Activated CD8-positive, alpha-beta T cell treated with anti-CD3 and anti-CD28 coated beads for 36 hours (primary cell): ENCODE results near the gene CDC42. TPM values are rescaled to one million over a fixed set of nuclear protein-coding genes. Genes with fewer than 3 reads are reported as not detected.
A peak's percentile ranks its signal among the peaks of the same experiment; 100 is the strongest.

Experiments
- ATAC-seq: fragments of 200-7000 bp; cut with Tn5 transposase; one replicate; pipeline ENCODE4 v1.10.0; 2021; ENCODE audit warnings: mild to moderate bottlenecking, moderate library complexity
- CTCF ChIA-PET: fragments of 350-600 bp; sonication (Branson Sonifier 250); formaldehyde crosslinking; loops from one replicate; lab custom pipeline; 2021; ENCODE audit warnings: antibody characterized with exemption; lab: Charles Lee
- POLR2A ChIA-PET: fragments of 350-600 bp; sonication (Branson Sonifier 250); formaldehyde crosslinking; loops from one replicate; lab custom pipeline; 2021; ENCODE audit warnings: antibody characterized with exemption; lab: Charles Lee
- DNase-seq: peaks from one replicate; pipeline ENCODE4 v3.0.0-alpha.2; 2020
- H3K27ac Mint-ChIP-seq: one replicate; pipeline ENCODE4 v1.8.0; 2021; ENCODE audit warnings: mild to moderate bottlenecking, mixed read lengths
- H3K27me3 Mint-ChIP-seq: one replicate; pipeline ENCODE4 v1.8.0; 2021; ENCODE audit warnings: mixed read lengths
- H3K36me3 Mint-ChIP-seq: one replicate; pipeline ENCODE4 v1.8.0; 2021; ENCODE audit warnings: low read depth, mixed read lengths
- H3K4me1 Mint-ChIP-seq: one replicate; pipeline ENCODE4 v1.8.0; 2021; ENCODE audit warnings: low read depth, mixed read lengths
- H3K4me3 Mint-ChIP-seq: one replicate; pipeline ENCODE4 v1.8.0; 2021; ENCODE audit warnings: mild to moderate bottlenecking, moderate library complexity, mixed read lengths
- H3K9me3 Mint-ChIP-seq: one replicate; pipeline ENCODE4 v1.8.0; 2021; ENCODE audit warnings: mixed read lengths
- intact Hi-C: fragments of 100-400 bp; cut with micrococcal nuclease; formaldehyde crosslinking; loops from one replicate; pipeline ENCODE4 v1.10.0; 2022
- total RNA-seq, 2 experiments: library from RNA; stranded (reverse); gene quantifications; one replicate each; pipeline ENCODE4 v1.2.3, GENCODE V29; 2021
- TF ChIP-seq, protein P1 (sequence below): fragments of 200-600 bp; IDR thresholded peaks from one replicate; pipeline ENCODE4 v1.8.0; 2022; ENCODE audit warnings: antibody characterized with exemption, mild to moderate bottlenecking

The CDC42 gene
- total RNA-seq, 2 experiments from 2014 or later: 292 to 310 TPM

DNA sequence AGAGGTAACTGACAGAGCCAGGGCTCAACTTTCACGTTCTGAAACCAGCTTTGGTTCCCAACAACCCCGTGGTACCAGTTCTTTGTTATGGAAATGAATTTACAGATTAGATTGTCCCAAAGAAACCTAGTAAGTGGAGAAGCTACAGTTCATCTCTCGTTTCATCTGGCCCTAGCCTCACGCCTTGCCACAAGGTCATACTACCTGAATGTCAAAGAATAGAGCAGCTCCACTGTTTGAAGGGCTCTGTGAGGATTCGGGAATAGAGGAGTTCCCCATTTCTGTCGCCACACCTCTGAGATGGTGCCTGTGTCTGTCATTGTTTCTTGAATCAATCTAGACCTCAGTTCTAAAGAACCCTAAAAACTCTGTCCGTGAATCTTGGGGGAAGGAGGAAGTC is 15.0 kb upstream of the CDC42 start:
- H3K4me1 Mint-ChIP-seq: peaks cover 35% of the 10 kb centered on the region
- no peaks in the 10 kb centered on the region for H3K9me3 Mint-ChIP-seq
- ATAC-seq: no peak
- no peaks in the 10 kb centered on the region for H3K27me3 Mint-ChIP-seq
- intact Hi-C loops: no loop called here
- peaks cover under 1% of the 10 kb centered on the region for H3K36me3 Mint-ChIP-seq
- TF ChIP-seq, protein P1, sequence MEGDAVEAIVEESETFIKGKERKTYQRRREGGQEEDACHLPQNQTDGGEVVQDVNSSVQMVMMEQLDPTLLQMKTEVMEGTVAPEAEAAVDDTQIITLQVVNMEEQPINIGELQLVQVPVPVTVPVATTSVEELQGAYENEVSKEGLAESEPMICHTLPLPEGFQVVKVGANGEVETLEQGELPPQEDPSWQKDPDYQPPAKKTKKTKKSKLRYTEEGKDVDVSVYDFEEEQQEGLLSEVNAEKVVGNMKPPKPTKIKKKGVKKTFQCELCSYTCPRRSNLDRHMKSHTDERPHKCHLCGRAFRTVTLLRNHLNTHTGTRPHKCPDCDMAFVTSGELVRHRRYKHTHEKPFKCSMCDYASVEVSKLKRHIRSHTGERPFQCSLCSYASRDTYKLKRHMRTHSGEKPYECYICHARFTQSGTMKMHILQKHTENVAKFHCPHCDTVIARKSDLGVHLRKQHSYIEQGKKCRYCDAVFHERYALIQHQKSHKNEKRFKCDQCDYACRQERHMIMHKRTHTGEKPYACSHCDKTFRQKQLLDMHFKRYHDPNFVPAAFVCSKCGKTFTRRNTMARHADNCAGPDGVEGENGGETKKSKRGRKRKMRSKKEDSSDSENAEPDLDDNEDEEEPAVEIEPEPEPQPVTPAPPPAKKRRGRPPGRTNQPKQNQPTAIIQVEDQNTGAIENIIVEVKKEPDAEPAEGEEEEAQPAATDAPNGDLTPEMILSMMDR: no peak
- H3K27ac Mint-ChIP-seq: peak overlapping the region; percentile 87
- POLR2A ChIA-PET: interaction anchor here (1.7 to 10.2 kb wide), 2 partner anchors 10 to 15 kb away, joined by 9 to 128 read pairs; partner anchors contain the start of gene CDC42
- CTCF ChIA-PET: interaction anchor here (2.9 to 4.2 kb wide), 2 partner anchors 8 to 13 kb away, joined by 11 to 32 read pairs; no protein-coding TSS in a partner anchor
- no peak overlapping the region for H3K4me3 Mint-ChIP-seq
- no peak for DNase-seq

DNA sequence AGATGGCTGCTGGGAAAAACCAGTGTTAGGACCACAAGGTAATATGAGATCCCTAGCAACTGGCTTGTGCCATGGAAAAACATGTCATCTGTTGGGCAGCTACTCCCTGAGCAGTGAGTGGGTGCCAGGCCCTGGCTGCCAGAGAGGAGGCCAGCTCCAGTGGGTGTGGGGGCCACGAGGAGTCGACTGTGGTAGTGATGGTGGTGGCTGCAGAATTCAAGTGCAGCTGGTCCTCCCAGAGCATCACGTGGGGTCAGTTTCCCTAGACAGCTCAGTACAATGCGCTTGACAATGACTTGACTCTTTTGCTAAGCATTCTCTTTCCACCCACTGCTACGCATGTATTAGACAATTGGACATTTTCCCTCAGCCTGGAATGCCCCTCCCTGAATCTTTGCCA is 14.5 kb upstream of the CDC42 start:
- DNase-seq (no peak), ATAC-seq (no peak)
- POLR2A ChIA-PET: interaction anchor here (1.7 to 10.2 kb wide), 3 partner anchors 10 to 15 kb away, joined by 9 to 128 read pairs (median 39); partner anchors contain the start of gene CDC42
- TF ChIP-seq, protein P1: no peak
- Mint-ChIP-seq H3K4me1 (peaks cover 36% of the 10 kb centered on the region), H3K27ac (peak overlapping the region; percentile 87), H3K36me3 (no peaks in the 10 kb centered on the region), H3K27me3 (no peaks in the 10 kb centered on the region), H3K9me3 (no peaks in the 10 kb centered on the region), H3K4me3 (no peak overlapping the region)
- CTCF ChIA-PET: interaction anchor here (2.9 to 4.2 kb wide), 2 partner anchors 8 to 14 kb away, joined by 11 to 32 read pairs; no protein-coding TSS in a partner anchor
- intact Hi-C loops: no loop called here

DNA sequence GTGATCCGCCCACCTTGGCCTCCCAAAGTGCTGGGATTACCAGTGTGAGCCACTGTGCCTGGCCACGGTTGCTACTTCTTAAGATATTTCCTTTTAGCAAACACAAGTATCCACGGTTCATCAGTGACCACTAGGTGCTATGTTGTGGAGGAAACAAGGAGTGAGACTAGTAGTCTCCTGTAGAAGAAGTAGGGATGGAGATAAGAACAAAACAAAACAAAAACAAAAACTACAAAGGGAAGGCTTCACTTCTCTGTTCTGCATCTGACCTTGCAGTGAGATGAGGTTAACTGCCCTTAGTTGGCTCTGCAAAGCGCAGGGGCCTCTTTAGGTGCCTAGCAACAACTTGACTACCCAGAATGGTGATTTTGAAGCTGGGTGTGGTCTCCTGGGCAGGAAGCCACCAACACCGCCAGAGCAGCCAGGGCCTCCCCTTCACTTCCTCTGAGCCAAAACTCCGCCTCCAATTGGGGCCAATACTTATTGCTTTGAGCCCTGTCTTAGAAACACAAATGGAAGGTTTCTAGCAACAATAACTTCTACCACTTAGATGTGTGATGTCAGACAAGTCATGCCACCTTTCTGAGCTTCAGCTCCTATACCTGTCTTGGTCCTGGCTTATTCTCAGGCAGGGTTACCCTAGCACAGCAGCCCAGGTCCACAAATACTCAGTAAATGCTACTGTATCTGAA is 12.8 kb upstream of the CDC42 start:
- ATAC-seq: peak; percentile 97
- Mint-ChIP-seq H3K27me3 (no peaks in the 10 kb centered on the region), H3K27ac (peak overlapping the region; percentile 95), H3K4me3 (peak overlapping the region; percentile 72), H3K4me1 (peaks cover 47% of the 10 kb centered on the region), H3K36me3 (no peaks in the 10 kb centered on the region), H3K9me3 (no peaks in the 10 kb centered on the region)
- TF ChIP-seq, protein P1: no peak
- CTCF ChIA-PET: interaction anchor here (0.7 to 4.2 kb wide), 9 partner anchors 10 to 53 kb away, joined by 3 to 32 read pairs (median 9); partner anchors contain the start of gene CDC42
- peak; percentile 96 for DNase-seq
- intact Hi-C loops: no loop called here
- POLR2A ChIA-PET: interaction anchor here (1.1 to 10.2 kb wide), 7 partner anchors 9 to 41 kb away, joined by 3 to 128 read pairs (median 5); partner anchors contain the start of gene CDC42

DNA sequence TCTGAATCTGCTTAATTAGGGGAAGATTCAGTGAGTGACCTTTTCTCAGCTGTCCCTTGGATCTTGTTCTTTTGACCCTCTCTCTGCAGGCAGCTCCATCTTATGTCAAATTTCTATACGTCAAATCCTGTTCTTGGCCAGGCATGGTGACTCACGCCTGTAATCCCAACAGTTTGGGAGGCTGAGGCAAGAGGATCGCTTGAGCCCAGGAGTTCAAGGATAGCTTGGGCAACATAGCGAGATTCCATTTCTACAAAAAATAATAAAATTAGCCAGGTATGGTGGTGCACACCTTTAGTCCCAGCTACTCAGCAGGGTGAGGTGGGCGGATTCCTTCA is 12.3 kb upstream of the CDC42 start:
- Mint-ChIP-seq H3K36me3 (peaks cover under 1% of the 10 kb centered on the region), H3K4me3 (peak overlapping the region; percentile 72), H3K9me3 (peaks cover 1% of the 10 kb centered on the region), H3K27ac (peak overlapping the region; percentile 95), H3K4me1 (peaks cover 51% of the 10 kb centered on the region), H3K27me3 (no peaks in the 10 kb centered on the region)
- DNase-seq: no peak
- ATAC-seq: no peak
- intact Hi-C loops: no loop called here
- CTCF ChIA-PET: interaction anchor here (0.7 to 4.2 kb wide), 8 partner anchors 9 to 52 kb away, joined by 3 to 32 read pairs (median 6); partner anchors contain the start of gene CDC42
- POLR2A ChIA-PET: interaction anchor here (1.1 to 10.2 kb wide), 7 partner anchors 9 to 40 kb away, joined by 3 to 128 read pairs (median 5); partner anchors contain the start of gene CDC42
- TF ChIP-seq, protein P1: no peak

DNA sequence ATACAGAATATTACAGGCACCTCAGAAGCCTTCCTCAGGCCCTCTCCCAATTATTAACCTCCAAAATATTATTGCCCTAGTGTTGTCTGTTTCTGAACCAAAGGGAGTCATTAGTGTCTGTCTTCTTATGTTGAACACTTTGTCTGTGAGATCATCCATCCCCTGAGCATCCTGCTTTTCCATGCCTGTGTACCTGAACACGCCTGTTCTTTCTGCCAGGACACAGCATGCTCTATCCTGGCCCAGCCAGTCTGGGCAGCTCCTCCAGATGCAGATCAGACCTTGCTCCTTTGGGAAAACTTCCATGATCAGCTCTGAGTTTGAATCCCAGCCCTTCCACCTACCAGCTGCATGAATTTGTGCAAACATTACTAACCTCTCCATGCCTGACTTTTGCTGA is 11.0 kb upstream of the CDC42 start:
- ATAC-seq: no peak
- Mint-ChIP-seq H3K27me3 (no peaks in the 10 kb centered on the region), H3K36me3 (peaks cover 4% of the 10 kb centered on the region), H3K27ac (peak overlapping the region; percentile 75), H3K4me3 (no peak overlapping the region), H3K9me3 (peaks cover 4% of the 10 kb centered on the region), H3K4me1 (peaks cover 54% of the 10 kb centered on the region)
- intact Hi-C loops: no loop called here
- TF ChIP-seq, protein P1: no peak
- CTCF ChIA-PET: no interaction called here
- DNase-seq: no peak
- POLR2A ChIA-PET: interaction anchor here (5.2 to 10.2 kb wide), 2 partner anchors 12 to 14 kb away, joined by 39 to 128 read pairs; partner anchors contain the start of gene CDC42
